Mesothelial cell of epicardium (in vitro differentiated cells): Measurements from ENCODE around the gene ALG12. TPM values are rescaled to one million over a fixed set of nuclear protein-coding genes. Genes with fewer than 3 reads are reported as not detected.

Experiments used
- DNase-seq, 2 experiments: peaks; one replicate each; pipeline ENCODE4 v3.0.0; 2021; ENCODE audit warnings: low spot score in 2 of 2; ENCODE audit not compliant: unreplicated experiment in 2 of 2
- H3K27ac Mint-ChIP-seq: 2 replicates; pipeline ENCODE4 v1.8.0; 2021; ENCODE audit warnings: mixed read lengths
- H3K27me3 Mint-ChIP-seq: 2 replicates; pipeline ENCODE4 v1.8.0; 2021; ENCODE audit warnings: low read depth, mixed read lengths
- H3K36me3 Mint-ChIP-seq: 2 replicates; pipeline ENCODE4 v1.8.0; 2021; ENCODE audit warnings: mixed read lengths
- H3K4me1 Mint-ChIP-seq: 2 replicates; pipeline ENCODE4 v1.8.0; 2021; ENCODE audit warnings: mixed read lengths
- H3K4me3 Mint-ChIP-seq: 2 replicates; pipeline ENCODE4 v1.8.0; 2021; ENCODE audit warnings: mild to moderate bottlenecking, moderate library complexity, mixed read lengths
- H3K9me3 Mint-ChIP-seq: 2 replicates; pipeline ENCODE4 v1.8.0; 2021; ENCODE audit warnings: mixed read lengths
- CTCF ChIP-seq: fragments of 200-600 bp; sonication (generic); IDR thresholded peaks from one replicate; pipeline ENCODE4 v1.5.0; 2021; ENCODE audit warnings: antibody characterized with exemption; ENCODE audit not compliant: unreplicated experiment
- total RNA-seq: library from RNA; stranded (reverse); gene quantifications from 3 replicates; pipeline ENCODE4 v1.2.1, GENCODE V29; 2021

The ALG12 gene
- total RNA-seq: 26.4 to 30.9 TPM (median 26.8 TPM) in 3 replicates

GRCh38 chr22:49917974-49918910 lies at the start of gene ALG12, which contains the start of gene CRELD2:
Gene ALG12 (minus strand): TSS chr22:49918438. CDS start chr22:49913765, 4,673 bp downstream.
Gene CRELD2 (plus strand): TSS chr22:49918634. CDS start chr22:49918770, 136 bp downstream.
- Mint-ChIP-seq H3K4me3 (peak within 1 kb of the TSS; percentile 81), H3K36me3 (peaks cover 7% of the 10 kb centered on the region), H3K27me3 (no peaks in the 10 kb centered on the region), H3K27ac (peak within 1 kb of the TSS; percentile 86), H3K4me1 (peaks cover 4% of the 10 kb centered on the region), H3K9me3 (no peaks in the 10 kb centered on the region)
- no peak for TF ChIP-seq CTCF
- DNase-seq: peak; percentile 97 to 98

GRCh38 chr22:49967706-49968208 lies 49.5 kb upstream of the ALG12 start:
- H3K27ac Mint-ChIP-seq: peak overlapping the region; percentile 50
- no peak for DNase-seq
- H3K4me3 Mint-ChIP-seq: no peak overlapping the region

GRCh38 chr22:49966774-49967705 lies 48.8 kb upstream of the ALG12 start:
- DNase-seq: no peak
- Mint-ChIP-seq H3K4me3 (no peak overlapping the region), H3K36me3 (peaks cover 3% of the 10 kb centered on the region), H3K27ac (peak overlapping the region; percentile 50), H3K27me3 (peaks cover 9% of the 10 kb centered on the region), H3K4me1 (peaks cover 21% of the 10 kb centered on the region), H3K9me3 (no peaks in the 10 kb centered on the region)
- TF ChIP-seq CTCF: no peak

More at GRCh38 chr22:49967706-49968208, 49.5 kb upstream of the ALG12 start:
- H3K9me3 Mint-ChIP-seq: no peaks in the 10 kb centered on the region
- H3K36me3 Mint-ChIP-seq: peaks cover 3% of the 10 kb centered on the region
- H3K4me1 Mint-ChIP-seq: peaks cover 19% of the 10 kb centered on the region
- no peak for TF ChIP-seq CTCF
- peaks cover 9% of the 10 kb centered on the region for H3K27me3 Mint-ChIP-seq

- Mint-ChIP-seq H3K27ac (no peak overlapping the region), H3K4me1 (peaks cover 21% of the 10 kb centered on the region), H3K9me3 (no peaks in the 10 kb centered on the region), H3K4me3 (no peak overlapping the region), H3K36me3 (peaks cover 3% of the 10 kb centered on the region), H3K27me3 (peaks cover 9% of the 10 kb centered on the region)
- TF ChIP-seq CTCF: no peak
- DNase-seq: no peak
Measured at GRCh38 chr22:49966041-49966773, 48.0 kb upstream of the ALG12 start.
